Esophagus squamous epithelium (tissue), 4 donors: ENCODE data around the gene CLCN7.

Experiments used
- CTCF ChIP-seq, 6 experiments: fragments of 450-650 bp in 4 of 6; fragments of 200-600 bp in 2 of 6; sonication (generic) in 2 of 6; IDR thresholded peaks; one replicate each; pipeline ENCODE4 v1.5.1; 2016 to 2019; ENCODE audit warnings: antibody characterized with exemption in 6 of 6, mild to moderate bottlenecking in 4 of 6, moderate library complexity in 4 of 6
- POLR2A ChIP-seq, 4 donors: fragments of 450-650 bp; IDR thresholded peaks; one replicate each; pipeline ENCODE4 v1.6.1; 2017; ENCODE audit warnings: antibody characterized with exemption in 4 of 4, mild to moderate bottlenecking in 4 of 4, moderate library complexity in 3 of 4

GRCh38 chr16:1500465-1501150 is 25.8 kb upstream of the CLCN7 start:
- no peak for TF ChIP-seq CTCF (IDR thresholded peaks at IDR 0.05)
- no peak for TF ChIP-seq POLR2A (IDR thresholded peaks at IDR 0.05)
